ENCODE measurements around the gene PELI1.

DNA sequence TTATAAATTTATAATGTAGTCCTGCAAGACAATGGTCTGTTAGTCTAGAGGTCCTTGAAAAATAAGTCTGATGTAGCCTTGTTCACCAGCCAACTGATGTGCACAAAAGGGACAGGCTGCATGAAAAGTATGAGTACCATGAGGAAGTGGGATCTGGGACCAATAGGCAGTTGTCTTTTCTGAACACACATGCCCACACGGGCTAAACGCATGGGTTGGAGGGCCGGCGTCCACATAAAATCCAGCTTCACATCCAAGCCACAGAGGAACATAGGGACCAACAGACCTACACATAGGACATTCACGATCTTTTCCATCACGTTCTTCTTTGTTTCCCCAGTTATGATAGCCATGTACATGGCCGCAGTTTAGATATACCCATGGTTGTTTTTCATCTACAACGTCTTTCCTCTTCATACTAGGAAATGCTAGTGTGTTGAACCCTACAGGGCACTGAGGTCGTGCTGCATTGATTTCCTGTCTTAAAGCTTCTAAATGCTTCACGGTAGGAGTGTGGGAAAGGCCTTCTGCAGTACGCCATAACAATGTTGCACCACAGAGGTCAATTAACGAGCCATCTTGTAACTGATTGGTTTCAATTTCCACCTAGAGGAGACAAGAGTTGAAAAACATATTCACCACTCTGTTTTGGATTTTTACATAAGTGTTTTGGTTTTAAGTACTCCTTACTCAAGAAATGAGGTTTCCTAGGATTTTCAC lies 49.4 kb downstream of the PELI1 start:
- no peak for TF ChIP-seq NFRKB (IDR thresholded peaks at IDR 0.05)
- TF ChIP-seq SP1 (IDR thresholded peaks at IDR 0.05) = no peak

Measured in HEK293T (cell line).